GM19468 (cell line): ENCODE measurements around the gene RPL10A.
"Not testable (repeated sequence)": the region's sequence is repeated elsewhere in the genome, so short reads cannot be mapped to it uniquely, and the experiment has no call there.

ENCODE experiments used
- ATAC-seq: cut with Tn5 transposase; IDR thresholded peaks from one replicate; pipeline ENCODE4 v1.9.1; 2021; ENCODE audit warnings: mild to moderate bottlenecking, moderate library complexity, moderate number of reproducible peaks; ENCODE audit not compliant: unreplicated experiment; ENCODE audit errors: extremely low read depth

RPL10A gene

GRCh38 chr6:35505999-35506412, 37.8 kb downstream of the RPL10A start:
- ATAC-seq: no peak

GRCh38 chr6:35506536-35506935, 38.3 kb downstream of the RPL10A start:
- no peak for ATAC-seq

GRCh38 chr6:35507221-35507620, 39.0 kb downstream of the RPL10A start:
- ATAC-seq: no peak

- ATAC-seq: no peak
Observed at GRCh38 chr6:35508027-35508426, 39.8 kb downstream of the RPL10A start.

- ATAC-seq: no peak
Observed at GRCh38 chr6:35508542-35508941, 40.3 kb downstream of the RPL10A start.

GRCh38 chr6:35510916-35511561, 42.8 kb downstream of the RPL10A start:
- ATAC-seq: no peak

GRCh38 chr6:35511562-35511941, 43.4 kb downstream of the RPL10A start:
- ATAC-seq: no peak

GRCh38 chr6:35512006-35512405, 43.8 kb downstream of the RPL10A start:
- ATAC-seq: no peak

GRCh38 chr6:35512740-35513139, 44.5 kb downstream of the RPL10A start, which contains the start of gene TULP1:
Gene TULP1 (minus strand): TSS chr6:35512896. CDS start chr6:35512858, 38 bp downstream.
- ATAC-seq: no peak

GRCh38 chr6:35514587-35514986, 46.4 kb downstream of the RPL10A start:
- no peak for ATAC-seq

GRCh38 chr6:35515939-35516338, 47.7 kb downstream of the RPL10A start:
- ATAC-seq: not testable (repeated sequence)

- no peak for ATAC-seq
Observed at GRCh38 chr6:35516712-35517111, 48.5 kb downstream of the RPL10A start.

GRCh38 chr6:35517978-35518377, 49.8 kb downstream of the RPL10A start:
- ATAC-seq: not testable (repeated sequence)

GRCh38 chr6:35518566-35519312, 50.5 kb downstream of the RPL10A start:
- no peak for ATAC-seq

- ATAC-seq: no peak
Observed at GRCh38 chr6:35519313-35520015, 51.3 kb downstream of the RPL10A start.
